Measurements from ENCODE around the gene RPN1. TPM values are rescaled to one million over a fixed set of nuclear protein-coding genes. Genes with fewer than 3 reads are reported as not detected.

RPN1 gene
- total and polyA plus RNA-seq, 2 of the 8 experiments (the other 6 are each of a cell fraction or from before 2014, with no cell fraction given), result 165 to 211 TPM

- H3K27me3 ChIP-seq (replicated peaks in 1 of 4; ENCODE audit: control insufficient read depth in 3 of 4, extremely low read depth in 1 of 4, insufficient read depth in 3 of 4, low read length in 3 of 4), result no peaks in the 10 kb centered on the region
- CTCF ChIA-PET (ENCODE audit: partially characterized antibody), result interaction anchor here (0.7 to 1.3 kb wide), 4 partner anchors 33 to 152 kb away, joined by 3 to 4 read pairs (median 4); no protein-coding TSS in a partner anchor
- no peak overlapping the region for H4K91ac ChIP-seq (replicated peaks; ENCODE audit: insufficient read length, low read length)
- H3K4me3 ChIP-seq (ENCODE audit: extremely low read depth in 1 of 4, insufficient read depth in 2 of 4, low read depth in 3 of 4, low read length in 4 of 4), result no peak overlapping the region
- no peak for DNase-seq (ENCODE audit: low read depth in 1 of 2, low spot score in 2 of 2)
- no peak for FAIRE-seq
- no peak overlapping the region for H3K18ac ChIP-seq (ENCODE audit: extremely low read depth, low read length)
- H2AFZ ChIP-seq (ENCODE audit: low read length), result no peak overlapping the region
- no peak overlapping the region for H2BK15ac ChIP-seq (ENCODE audit: low read length)
- no peaks in the 10 kb centered on the region; the same call in 1 of the 2 replicates for H3K23me2 ChIP-seq (ENCODE audit: low read depth, low read length)
- H2BK5ac ChIP-seq (ENCODE audit: low read depth, low read length), result no peak overlapping the region
- H2BK120ac ChIP-seq (replicated peaks; ENCODE audit: low read depth, low read length), result no peak overlapping the region
- H3K9ac ChIP-seq (replicated peaks in 1 of 4; ENCODE audit: extremely low read depth in 1 of 4, low read depth in 3 of 4, low read length in 3 of 4), result no peak overlapping the region
- H3K4ac ChIP-seq (replicated peaks; ENCODE audit: insufficient read length, low read depth, low read length), result no peak overlapping the region
- H3K56ac ChIP-seq (replicated peaks; ENCODE audit: insufficient read length, low read depth, low read length), result no peak overlapping the region
- H2AK5ac ChIP-seq (ENCODE audit: low read depth, low read length), result no peak overlapping the region
- peaks cover 35 to 73% of the 10 kb centered on the region in 2 experiments for H3K79me2 ChIP-seq (ENCODE audit: control insufficient read depth in 1 of 2, insufficient read depth in 2 of 2, low read length in 2 of 2)
- H4K8ac ChIP-seq (ENCODE audit: extremely low read depth, insufficient read depth, low read length), result no peak overlapping the region
- peaks cover 1 to 6% of the 10 kb centered on the region in 2 experiments for H4K20me1 ChIP-seq (replicated peaks in 1 of 2; ENCODE audit: control insufficient read depth in 1 of 2, insufficient read depth in 2 of 2, low read length in 2 of 2)
- H3K23ac ChIP-seq (ENCODE audit: insufficient read length), result no peak overlapping the region
- H3K79me1 ChIP-seq (ENCODE audit: low read depth, low read length), result no peaks in the 10 kb centered on the region; the same call in 1 of the 2 replicates
- H2BK12ac ChIP-seq (ENCODE audit: low read depth, low read length), result no peak overlapping the region
- no peak overlapping the region for H4K5ac ChIP-seq (ENCODE audit: insufficient read length, low read depth, low read length)
- no peak overlapping the region for H2BK20ac ChIP-seq (ENCODE audit: low read length)
- peaks cover 4 to 18% (median 12%) of the 10 kb centered on the region in 4 experiments; a peak in 5 of 8 replicates for H3K36me3 ChIP-seq (ENCODE audit: control insufficient read depth in 2 of 4, insufficient read depth in 4 of 4, low read length in 3 of 4)
- no peak overlapping the region for H3K27ac ChIP-seq (ENCODE audit: low read depth, low read length)
- H3K4me1 ChIP-seq (replicated peaks in 1 of 4; ENCODE audit: control insufficient read depth in 3 of 4, insufficient read depth in 4 of 4, low read length in 3 of 4), result no peaks in the 10 kb centered on the region; a peak in 2 of 7 replicates
- no peak overlapping the region for H3K4me2 ChIP-seq (ENCODE audit: insufficient read depth in 1 of 2, low read depth in 2 of 2, low read length in 2 of 2)
- POLR2A ChIA-PET (ENCODE audit: partially characterized antibody), result no interaction called here
- no peaks in the 10 kb centered on the region for H3K9me3 ChIP-seq (ENCODE audit: insufficient read depth in 2 of 2, low read depth in 1 of 2, low read length in 1 of 2)
- H3K14ac ChIP-seq (ENCODE audit: insufficient read length), result no peak overlapping the region
- 93% methylated on average over 3 of the region's 3 CpGs; no CpG with 5 or more reads in 1 of the 2 experiments for WGBS, 2 experiments (ENCODE audit: extremely low coverage in 1 of 2, insufficient coverage in 1 of 2, insufficient read length in 1 of 2, insufficient replicate concordance in 2 of 2, low coverage in 1 of 2, low lambda C conversion rate in 2 of 2, missing lambda C conversion rate in 1 of 2)
- TF ChIP-seq SIRT6 (IDR thresholded peaks at IDR 0.05; ENCODE audit: low read length), result no peak
- no peak for TF ChIP-seq BACH1 (IDR thresholded peaks at IDR 0.05; ENCODE audit: low read length)
- TF ChIP-seq PHF8 (conservative IDR thresholded peaks at IDR 0.05; ENCODE audit: low read depth, low read length), result no peak
- TF ChIP-seq YY1 (IDR thresholded peaks at IDR 0.05; ENCODE audit: low read depth, low read length), result no peak
- no peak for TF ChIP-seq BCL11A (IDR thresholded peaks at IDR 0.05; ENCODE audit: low read depth in 2 of 2, low read length in 2 of 2)
- TF ChIP-seq CREB1 (IDR thresholded peaks at IDR 0.05), result no peak
- no peak for TF ChIP-seq POLR2AphosphoS5 (IDR thresholded peaks at IDR 0.05; ENCODE audit: low read depth, low read length)
- TF ChIP-seq NANOG (IDR thresholded peaks at IDR 0.05; ENCODE audit: insufficient read depth, low read depth, low read length, poor library complexity, severe bottlenecking), result no peak
- no peak for TF ChIP-seq RNF2 (IDR thresholded peaks at IDR 0.05; ENCODE audit: borderline replicate concordance, low read depth, low read length, missing control alignments, poor library complexity, severe bottlenecking)
- no peak for TF ChIP-seq POU5F1 (IDR thresholded peaks at IDR 0.05; ENCODE audit: low read depth, low read length)
- TF ChIP-seq MAFK (IDR thresholded peaks at IDR 0.05; ENCODE audit: low read depth, low read length), result no peak
- TF ChIP-seq RFX5 (IDR thresholded peaks at IDR 0.05; ENCODE audit: borderline replicate concordance, low read depth, low read length), result no peak
- no peak for TF ChIP-seq RBBP5 (IDR thresholded peaks at IDR 0.05; ENCODE audit: borderline replicate concordance, low read depth, low read length)
- no peak for TF ChIP-seq CHD2 (IDR thresholded peaks at IDR 0.05; ENCODE audit: low read length)
- TF ChIP-seq GABPA (IDR thresholded peaks at IDR 0.05; ENCODE audit: borderline replicate concordance, insufficient read depth, low read length), result no peak
Measured at GRCh38 chr3:128647307-128647706, 3.3 kb downstream of the RPN1 start.
